Endothelial cell of umbilical vein (primary cell): ENCODE results near the gene TBC1D9. TPM values are rescaled to one million over a fixed set of nuclear protein-coding genes. Genes with fewer than 3 reads are reported as not detected.

Experiments used
- BruUV-seq: library from RNA; stranded (reverse); fragments of 400-500 nt; replicated peaks from 2 replicates; lab custom pipeline; 2021; lab: Mats Ljungman, UMichigan
- CTCF ChIA-PET: fragments of 300-600, 350-600 bp; sonication (Branson Sonifier 250); formaldehyde crosslinking; loops from one replicate; lab custom pipeline; 2021; ENCODE audit warnings: antibody characterized with exemption, inconsistent platforms; lab: Charles Lee
- POLR2A ChIA-PET: fragments of 300-600, 350-600 bp; sonication (Branson Sonifier 250); formaldehyde crosslinking; loops from one replicate; lab custom pipeline; 2021; ENCODE audit warnings: antibody characterized with exemption, inconsistent platforms; lab: Charles Lee
- DNase-seq: peaks from one replicate; pipeline ENCODE4 v3.0.0-alpha.2; 2011; ENCODE audit warnings: low read depth, low spot score
- FAIRE-seq: peaks from 2 replicates; lab custom pipeline; 2011; peaks lifted over from hg19 to GRCh38; lab: Jason Lieb, UNC
- H2AFZ ChIP-seq: 2 replicates; pipeline ENCODE4 v1.6.0; 2012; ENCODE audit warnings: low read depth, low read length, control low read depth, inconsistent platforms
- H3K27ac ChIP-seq: 2 replicates; pipeline ENCODE4 v1.5.1; 2011; ENCODE audit warnings: low read depth, mild to moderate bottlenecking, control low read depth, low read length, moderate library complexity; ENCODE audit not compliant: insufficient read depth
- H3K27me3 ChIP-seq, 2 experiments: 2 replicates each; pipeline versions ENCODE4 v1.6.0 to v1.6.1; 2011; ENCODE audit warnings: low read length in 2 of 2, mixed read lengths in 1 of 2; ENCODE audit not compliant: control insufficient read depth in 2 of 2, insufficient read depth in 2 of 2
- H3K36me3 ChIP-seq, 2 experiments: 2 replicates in 1 of 2; 3 replicates in 1 of 2; pipeline ENCODE4 v1.5.1; 2011; ENCODE audit warnings: low read length in 2 of 2, mild to moderate bottlenecking in 1 of 2, moderate library complexity in 1 of 2; ENCODE audit not compliant: control insufficient read depth in 2 of 2, insufficient read depth in 2 of 2; ENCODE audit errors: extremely low read depth in 1 of 2
- H3K4me1 ChIP-seq: 3 replicates; pipeline ENCODE4 v1.5.1; 2011; ENCODE audit warnings: mild to moderate bottlenecking, low read length; ENCODE audit not compliant: control insufficient read depth, insufficient read depth; ENCODE audit errors: extremely low read depth
- H3K4me2 ChIP-seq: 2 replicates; pipeline ENCODE4 v1.6.1; 2011; ENCODE audit warnings: low read length, control low read depth, mixed read lengths; ENCODE audit not compliant: insufficient read depth
- H3K4me3 ChIP-seq, 3 experiments: fragments of 200-600 bp in 1 of 3; sonication (generic), shearing (Covaris generic) in 1 of 3; replicated peaks in 1 of 3; 2 replicates each; pipeline ENCODE4 v1.5.1; 2011 to 2016; ENCODE audit warnings: control low read depth in 3 of 3, low read length in 3 of 3, mild to moderate bottlenecking in 2 of 3, inconsistent platforms in 1 of 3, low read depth in 1 of 3, moderate library complexity in 1 of 3; ENCODE audit not compliant: insufficient read depth in 1 of 3
- H3K79me2 ChIP-seq: 2 replicates; pipeline ENCODE4 v1.6.0; 2012; ENCODE audit warnings: low read length, inconsistent platforms; ENCODE audit not compliant: control insufficient read depth, insufficient read depth
- H3K9ac ChIP-seq: replicated peaks from 2 replicates; pipeline ENCODE3; 2011; ENCODE audit warnings: low read length, control low read depth; ENCODE audit not compliant: insufficient read depth; ENCODE audit errors: extremely low read depth
- H3K9me1 ChIP-seq: replicated peaks from 3 replicates; pipeline ENCODE4 v1.6.0; 2011; ENCODE audit warnings: mild to moderate bottlenecking, low read length; ENCODE audit not compliant: control insufficient read depth, insufficient read depth; ENCODE audit errors: extremely low read depth
- H3K9me3 ChIP-seq: replicated peaks from 2 replicates; pipeline ENCODE4 v1.5.1; 2012; ENCODE audit warnings: low read length, inconsistent platforms; ENCODE audit not compliant: control insufficient read depth, insufficient read depth
- H4K20me1 ChIP-seq: replicated peaks from 2 replicates; pipeline ENCODE3; 2011; ENCODE audit warnings: mild to moderate bottlenecking, low read length; ENCODE audit not compliant: control insufficient read depth, insufficient read depth; ENCODE audit errors: extremely low read depth
- CTCF ChIP-seq, 2 donors: IDR thresholded peaks; 1 replicate in 1 of 2; 2 replicates in 1 of 2; pipeline ENCODE4 v1.5.1; 2011; ENCODE audit warnings: low read length in 2 of 2, mild to moderate bottlenecking in 2 of 2, moderate library complexity in 2 of 2, control low read depth in 1 of 2, inconsistent platforms in 1 of 2, low read depth in 1 of 2; ENCODE audit not compliant: insufficient read depth in 1 of 2; ENCODE audit errors: extremely low read depth in 1 of 2
- EZH2 ChIP-seq: IDR thresholded peaks from 2 replicates; pipeline ENCODE4 v1.6.1; 2012; ENCODE audit warnings: borderline replicate concordance, low read depth, mild to moderate bottlenecking, moderate library complexity, low read length, inconsistent platforms; ENCODE audit not compliant: severe bottlenecking
- FOS ChIP-seq: IDR thresholded peaks from 2 replicates; pipeline ENCODE4 v1.6.1; 2011; ENCODE audit warnings: mild to moderate bottlenecking, low read length, moderate library complexity, borderline replicate concordance; ENCODE audit not compliant: insufficient read depth
- GATA2 ChIP-seq: IDR thresholded peaks from 2 replicates; pipeline ENCODE4 v1.7.0; 2011; ENCODE audit warnings: low read depth, mild to moderate bottlenecking, moderate library complexity, mixed read lengths, low read length; ENCODE audit not compliant: insufficient read length, insufficient read depth
- JUN ChIP-seq: IDR thresholded peaks from 2 replicates; pipeline ENCODE4 v1.6.1; 2011; ENCODE audit warnings: borderline replicate concordance, low read depth; ENCODE audit not compliant: insufficient read length, insufficient read depth
- MAX ChIP-seq: IDR thresholded peaks from 2 replicates; pipeline ENCODE4 v1.6.1; 2011; ENCODE audit not compliant: insufficient read depth, insufficient read length
- MYC ChIP-seq: IDR thresholded peaks from one replicate; pipeline ENCODE4 v1.6.1; 2011; ENCODE audit warnings: mild to moderate bottlenecking, low read depth, low read length
- POLR2A ChIP-seq: IDR thresholded peaks from 2 replicates; pipeline ENCODE4 v1.6.1; 2012; ENCODE audit warnings: low read depth, mild to moderate bottlenecking, control low read depth, low read length
- POLR2AphosphoS5 ChIP-seq: IDR thresholded peaks from 2 replicates; pipeline ENCODE4 v1.6.1; 2012; ENCODE audit warnings: low read depth, mild to moderate bottlenecking, control low read depth, low read length, moderate library complexity; ENCODE audit not compliant: insufficient read depth
- dilution Hi-C: fragments of 300-500 bp; cut with MboI; formaldehyde crosslinking; loops from one replicate; pipeline ENCODE4 v1.15.0; 2019; ENCODE audit warnings: low sequenced_read_pairs; ENCODE audit not compliant: extremely low pct_ligation_motif_present
- intact Hi-C: fragments of 100-400 bp; cut with micrococcal nuclease; formaldehyde crosslinking; loops from one replicate; pipeline ENCODE4 v1.10.0; 2022
- polyA plus RNA-seq, 4 experiments: library from polyadenylated mRNA; depleted of rRNA in 3 of 4; stranded (reverse) in 3 of 4; unstranded in 1 of 4; fragments of >200 nt; gene quantifications; 2 replicates each; pipeline versions ENCODE4 v1.2.1 to v1.2.3, GENCODE V29; 2011 to 2012; ENCODE audit warnings: missing spikeins in 1 of 4
- total RNA-seq: library from RNA; stranded (reverse); gene quantifications from 2 replicates; pipeline ENCODE4 v1.2.3, GENCODE V29; 2021

Gene TBC1D9
- total and polyA plus RNA-seq, 2 donors (not counting 3 experiments of a cell fraction or from before 2014, with no cell fraction given): 21.7 to 45.3 TPM

GRCh38 chr4:140720387-140721304 is 35.5 kb downstream of the TBC1D9 start:
- dilution Hi-C loops: no loop called here
- CTCF ChIA-PET: interaction anchor here (0.8 to 3.5 kb wide), 4 partner anchors 10 to 50 kb away, joined by 3 to 17 read pairs (median 6); partner anchors contain the start of gene TBC1D9

More at GRCh38 chr4:140720387-140721304, 35.5 kb downstream of the TBC1D9 start:
- Histone ChIP-seq H3K27ac (no peak overlapping the region), H3K9me3 (no peaks in the 10 kb centered on the region), H3K4me1 (peaks cover 32% of the 10 kb centered on the region), H4K20me1 (no peaks in the 10 kb centered on the region), H3K4me2 (no peak overlapping the region), H3K79me2 (peaks cover 17% of the 10 kb centered on the region), H3K4me3 (no peak overlapping the region), H3K36me3 (peaks cover 0 to 2% of the 10 kb centered on the region in 2 experiments), H2AFZ (no peak overlapping the region), H3K9me1 (peaks cover 2% of the 10 kb centered on the region), H3K27me3 (no peaks in the 10 kb centered on the region), H3K9ac (no peak overlapping the region)
- TF ChIP-seq FOS: no peak
- TF ChIP-seq POLR2A: no peak
- no peak for TF ChIP-seq GATA2
- no peak for TF ChIP-seq JUN
- no peak for TF ChIP-seq MYC
- TF ChIP-seq CTCF (IDR thresholded peaks at IDR 0.05; ENCODE audit: extremely low read depth in 1 of 2, insufficient read depth in 1 of 2, low read depth in 1 of 2, low read length in 2 of 2): no peak
- no peak for TF ChIP-seq POLR2AphosphoS5
- TF ChIP-seq MAX: no peak
- TF ChIP-seq EZH2: no peak
- intact Hi-C loops: no loop called here
- BruUV-seq: no TSS peak
- FAIRE-seq (no peak), DNase-seq (no peak)
- POLR2A ChIA-PET: no interaction called here
